Left lung (tissue), 10 donors: ENCODE data around the gene MKX. TPM values are rescaled to one million over a fixed set of nuclear protein-coding genes. Genes with fewer than 3 reads are reported as not detected.

ENCODE experiments used
- ATAC-seq: fragments of 200-7000 bp; cut with Tn5 transposase; one replicate; pipeline ENCODE4 v1.9.1; 2020; ENCODE audit warnings: moderate library complexity
- DNase-seq, 4 donors: peaks; one replicate each; pipeline ENCODE4 v3.0.0-alpha.2; 2013 to 2020
- H3K27ac ChIP-seq, 2 donors: fragments of 200-600 bp; sonication (generic) in 1 of 2; one replicate each; pipeline versions ENCODE4 v1.5.0 to v1.8.0; 2020 to 2021
- H3K27me3 ChIP-seq, 2 donors: fragments of 200-600 bp; sonication (generic) in 1 of 2; one replicate each; pipeline versions ENCODE4 v1.5.0 to v1.8.0; 2020 to 2021
- H3K36me3 ChIP-seq, 2 donors: fragments of 200-600 bp; sonication (generic) in 1 of 2; one replicate each; pipeline versions ENCODE4 v1.5.0 to v1.8.0; 2020 to 2021
- H3K4me1 ChIP-seq, 2 donors: fragments of 200-600 bp; one replicate each; pipeline ENCODE4 v1.8.0; 2021
- H3K4me3 ChIP-seq, 2 donors: fragments of 200-600 bp; sonication (generic) in 1 of 2; one replicate each; pipeline versions ENCODE4 v1.5.0 to v1.8.0; 2020 to 2021; ENCODE audit warnings: mild to moderate bottlenecking in 1 of 2
- H3K9me3 ChIP-seq, 2 donors: fragments of 200-600 bp; sonication (generic) in 1 of 2; one replicate each; pipeline versions ENCODE4 v1.5.0 to v1.8.0; 2020 to 2021
- intact Hi-C, 2 donors: fragments of 100-400 bp; cut with DNase I; formaldehyde crosslinking; loops; one replicate each; pipeline versions ENCODE4 v1.11.2 to v1.14.2; 2022
- polyA plus RNA-seq, 6 donors: library from polyadenylated mRNA; unstranded; fragments of 120-200 nt; gene quantifications; one replicate each; pipeline ENCODE4 v1.2.1, GENCODE V29; 2013; ENCODE audit not compliant: insufficient read length in 6 of 6
- total RNA-seq, 2 donors: library from RNA; stranded (reverse); fragmentation: NEBNext Ultra II Directional; extraction: Animal tissue kit (Norgen Biotek cat#: 25700); gene quantifications; one replicate each; pipeline ENCODE4 v1.2.1, GENCODE V29; 2021
- TF ChIP-seq, protein P1 (sequence below), 2 donors: fragments of 200-600 bp; sonication (generic) in 1 of 2; IDR thresholded peaks; one replicate each; pipeline versions ENCODE4 v1.5.0 to v1.8.0; 2021; ENCODE audit warnings: antibody characterized with exemption in 2 of 2
- donor health status: DM: no; HTN: yes; CAD: no.
- donor health status: DM: no; HTN: no; CAD: no.

The MKX gene
- total and polyA plus RNA-seq, 8 donors: 0.29 to 1.3 (median 0.88) TPM

DNA sequence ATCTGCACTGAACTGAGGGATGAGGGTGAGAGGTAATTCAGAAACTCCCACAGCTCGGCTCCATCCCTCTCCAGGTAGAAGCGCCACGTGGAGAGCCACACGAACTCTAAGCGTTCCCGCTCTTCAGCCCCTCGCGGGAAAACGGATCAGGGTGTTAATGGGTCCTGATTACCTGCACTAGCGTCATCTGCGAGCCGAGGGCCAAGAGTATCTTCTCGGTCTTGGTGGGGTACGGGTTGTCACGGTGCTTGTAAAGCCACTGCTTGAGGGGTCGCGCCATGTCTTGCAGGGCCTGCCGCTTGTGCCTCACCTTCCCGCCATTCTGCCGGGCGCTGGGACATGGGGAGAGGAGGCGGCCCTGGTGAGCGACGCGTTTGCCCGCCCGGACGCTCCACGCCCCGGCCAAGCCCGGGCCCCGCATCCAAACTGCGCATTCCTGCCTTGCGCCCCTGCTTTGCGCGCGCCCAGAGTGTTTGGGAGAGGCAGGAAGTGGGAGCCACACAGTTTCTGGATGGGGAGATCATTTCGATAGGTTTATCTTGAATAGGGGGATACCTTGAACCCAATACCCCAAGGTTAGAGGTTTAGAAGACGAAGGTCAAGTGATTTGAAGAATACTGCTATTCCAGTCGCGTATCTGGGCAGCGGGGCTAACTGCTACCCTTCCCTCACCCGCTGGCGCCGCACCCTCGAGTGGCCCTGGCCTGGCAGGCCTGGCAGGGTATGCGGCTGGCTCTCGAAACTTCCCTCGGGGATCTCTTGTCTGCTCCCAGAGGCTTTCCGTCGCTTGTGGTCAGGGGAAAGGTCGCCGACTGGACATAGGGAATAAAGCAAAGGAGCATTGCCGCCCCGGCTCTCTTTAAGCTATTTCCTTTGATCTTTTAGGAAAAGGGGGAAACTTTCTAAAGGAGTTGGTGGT, 4.2 kb downstream of the MKX start:
- ATAC-seq (peak; percentile 33), DNase-seq (peak in 3 of 4 donors; percentile 10 to 76 (median 38))
- Histone ChIP-seq H3K27ac (no peak overlapping the region), H3K27me3 (peaks cover 71 to 77% of the 10 kb centered on the region in 2 donors), H3K4me1 (peaks cover 35 to 55% of the 10 kb centered on the region in 2 donors), H3K9me3 (no peaks in the 10 kb centered on the region), H3K36me3 (no peaks in the 10 kb centered on the region), H3K4me3 (peak overlapping the region; percentile 52 to 61)
- TF ChIP-seq, protein P1, sequence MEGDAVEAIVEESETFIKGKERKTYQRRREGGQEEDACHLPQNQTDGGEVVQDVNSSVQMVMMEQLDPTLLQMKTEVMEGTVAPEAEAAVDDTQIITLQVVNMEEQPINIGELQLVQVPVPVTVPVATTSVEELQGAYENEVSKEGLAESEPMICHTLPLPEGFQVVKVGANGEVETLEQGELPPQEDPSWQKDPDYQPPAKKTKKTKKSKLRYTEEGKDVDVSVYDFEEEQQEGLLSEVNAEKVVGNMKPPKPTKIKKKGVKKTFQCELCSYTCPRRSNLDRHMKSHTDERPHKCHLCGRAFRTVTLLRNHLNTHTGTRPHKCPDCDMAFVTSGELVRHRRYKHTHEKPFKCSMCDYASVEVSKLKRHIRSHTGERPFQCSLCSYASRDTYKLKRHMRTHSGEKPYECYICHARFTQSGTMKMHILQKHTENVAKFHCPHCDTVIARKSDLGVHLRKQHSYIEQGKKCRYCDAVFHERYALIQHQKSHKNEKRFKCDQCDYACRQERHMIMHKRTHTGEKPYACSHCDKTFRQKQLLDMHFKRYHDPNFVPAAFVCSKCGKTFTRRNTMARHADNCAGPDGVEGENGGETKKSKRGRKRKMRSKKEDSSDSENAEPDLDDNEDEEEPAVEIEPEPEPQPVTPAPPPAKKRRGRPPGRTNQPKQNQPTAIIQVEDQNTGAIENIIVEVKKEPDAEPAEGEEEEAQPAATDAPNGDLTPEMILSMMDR (IDR thresholded peaks at IDR 0.05): no peak
- intact Hi-C loops: loop anchor here in 1 of 2 donors (10.0 kb wide), 1 partner anchor 503 kb away; no protein-coding TSS in a partner anchor

DNA sequence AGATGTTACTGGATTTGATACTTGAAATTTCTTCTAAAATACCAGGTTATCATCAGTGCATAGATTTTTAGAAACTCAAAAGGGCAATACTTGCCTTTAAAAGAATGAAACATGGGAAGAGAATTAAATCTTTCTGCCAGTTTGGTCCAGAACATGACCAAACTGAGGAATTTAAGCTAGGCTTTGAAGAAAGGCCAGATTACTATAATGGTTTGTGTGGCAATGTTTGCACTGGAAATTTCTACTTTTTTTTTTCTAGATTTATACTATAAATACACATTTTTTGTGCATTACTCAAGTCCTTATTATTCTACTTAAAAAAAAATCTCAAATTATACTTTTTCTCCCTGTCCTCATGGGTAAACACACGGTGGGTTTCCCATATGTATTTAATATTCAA, 9.2 kb downstream of the MKX start:
- Histone ChIP-seq H3K4me1 (peaks cover under 1 to 4% of the 10 kb centered on the region in 2 donors), H3K36me3 (no peaks in the 10 kb centered on the region), H3K27ac (no peak overlapping the region), H3K9me3 (no peaks in the 10 kb centered on the region), H3K4me3 (no peak overlapping the region), H3K27me3 (peaks cover 24 to 26% of the 10 kb centered on the region in 2 donors)
- intact Hi-C loops: no loop called here
- TF ChIP-seq, protein P1 (IDR thresholded peaks at IDR 0.05): no peak
- DNase-seq (no peak), ATAC-seq (no peak)

- Histone ChIP-seq H3K9me3 (no peaks in the 10 kb centered on the region), H3K4me1 (no peaks in the 10 kb centered on the region), H3K27ac (no peak overlapping the region), H3K27me3 (no peaks in the 10 kb centered on the region), H3K36me3 (no peaks in the 10 kb centered on the region), H3K4me3 (no peak overlapping the region)
- DNase-seq: no peak
- intact Hi-C loops: no loop called here
- TF ChIP-seq, protein P1 (IDR thresholded peaks at IDR 0.05): no peak
- ATAC-seq: no peak
Observed at GRCh38 chr10:27730041-27730440, 15.6 kb downstream of the MKX start.

DNA sequence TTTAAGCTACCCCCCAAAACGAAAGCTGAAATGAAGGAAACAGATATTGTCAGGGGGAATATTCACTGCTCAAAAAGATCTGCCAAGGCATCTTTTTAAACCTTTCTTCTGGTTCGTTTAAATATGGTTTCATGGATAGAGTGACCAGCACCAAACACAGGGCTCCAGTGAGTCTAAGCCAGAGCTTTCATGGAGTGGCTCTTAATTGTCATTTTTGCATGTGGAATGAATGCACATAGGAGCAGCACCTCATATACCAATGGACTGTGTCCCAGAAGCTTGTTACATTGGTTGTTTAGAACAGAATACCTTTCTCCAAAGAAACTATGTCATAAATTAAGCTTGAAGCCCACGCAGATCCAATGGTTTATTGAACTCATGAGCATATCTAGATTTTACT, 17.3 kb downstream of the MKX start:
- H3K4me1 ChIP-seq: no peaks in the 10 kb centered on the region
- H3K4me3 ChIP-seq: no peak overlapping the region
- no peaks in the 10 kb centered on the region for H3K9me3 ChIP-seq
- H3K27ac ChIP-seq: no peak overlapping the region
- no peaks in the 10 kb centered on the region for H3K27me3 ChIP-seq
- TF ChIP-seq, protein P1 (IDR thresholded peaks at IDR 0.05): no peak
- no peaks in the 10 kb centered on the region for H3K36me3 ChIP-seq
- ATAC-seq: no peak
- DNase-seq: no peak
- intact Hi-C loops: no loop called here

DNA sequence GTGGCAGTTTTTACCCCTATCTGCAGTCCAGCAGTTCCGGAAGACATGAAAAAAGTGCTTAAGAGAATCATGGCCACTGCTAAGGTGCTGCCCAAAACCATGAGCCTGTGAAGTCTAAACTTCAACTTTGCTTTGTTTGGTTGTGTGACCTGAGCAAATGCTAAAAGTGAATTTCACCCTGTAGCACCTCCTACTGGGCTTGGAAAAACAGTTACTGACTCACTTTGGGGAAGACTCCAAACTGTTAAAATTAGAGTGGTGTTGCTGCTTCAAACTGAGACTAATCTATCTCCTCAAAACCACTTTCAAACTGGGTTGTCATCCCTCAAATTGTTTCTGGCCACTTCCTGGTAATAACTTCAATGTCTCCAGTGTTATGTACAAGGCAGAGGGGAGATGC, 21.3 kb downstream of the MKX start:
- H3K4me1 ChIP-seq: no peaks in the 10 kb centered on the region
- intact Hi-C loops: no loop called here
- TF ChIP-seq, protein P1 (IDR thresholded peaks at IDR 0.05): no peak
- DNase-seq: no peak
- ATAC-seq: no peak
- H3K27ac ChIP-seq: no peak overlapping the region
- H3K9me3 ChIP-seq: no peaks in the 10 kb centered on the region
- no peaks in the 10 kb centered on the region for H3K36me3 ChIP-seq
- no peaks in the 10 kb centered on the region for H3K27me3 ChIP-seq
- no peak overlapping the region for H3K4me3 ChIP-seq
